Muscle layer of duodenum (tissue), 2 donors: Measurements from ENCODE around the gene APOL6.

Experiments
- H3K27ac ChIP-seq: one replicate; pipeline ENCODE4 v1.7.0; 2013; ENCODE audit warnings: mild to moderate bottlenecking, low read length
- H3K27me3 ChIP-seq: one replicate; pipeline ENCODE4 v1.7.0; 2013; ENCODE audit warnings: low read depth, mild to moderate bottlenecking, control low read depth, low read length
- H3K36me3 ChIP-seq, 2 donors: one replicate each; pipeline ENCODE4 v1.7.0; 2013; ENCODE audit warnings: low read length in 2 of 2, control low read depth in 1 of 2, mild to moderate bottlenecking in 1 of 2; ENCODE audit not compliant: insufficient read depth in 2 of 2, control insufficient read depth in 1 of 2
- H3K4me1 ChIP-seq, 2 donors: one replicate each; pipeline ENCODE4 v1.7.0; 2013; ENCODE audit warnings: low read length in 2 of 2, mild to moderate bottlenecking in 2 of 2, control low read depth in 1 of 2, moderate library complexity in 1 of 2; ENCODE audit not compliant: insufficient read depth in 2 of 2, control insufficient read depth in 1 of 2
- H3K4me3 ChIP-seq, 2 donors: one replicate each; pipeline ENCODE4 v1.7.0; 2013; ENCODE audit warnings: low read length in 2 of 2, low read depth in 1 of 2, mild to moderate bottlenecking in 1 of 2
- H3K9me3 ChIP-seq, 2 donors: one replicate each; pipeline ENCODE4 v1.7.0; 2013; ENCODE audit warnings: low read length in 2 of 2, control low read depth in 1 of 2, mild to moderate bottlenecking in 1 of 2; ENCODE audit not compliant: control insufficient read depth in 1 of 2
- donor health status: healthy.

The APOL6 gene

GRCh38 chr22:35648066-35649025 lies at the start of gene APOL6:
TSS of gene APOL6 (plus strand) at chr22:35648446. CDS start at chr22:35656426, 7,980 bp downstream.
- Histone ChIP-seq H3K9me3 (no peaks in the 10 kb centered on the region), H3K27ac (peak within 1 kb of the TSS; percentile 100), H3K27me3 (no peaks in the 10 kb centered on the region), H3K4me3 (peak within 1 kb of the TSS; percentile 81 to 100), H3K36me3 (no peaks in the 10 kb centered on the region), H3K4me1 (peaks cover 9 to 13% of the 10 kb centered on the region in 2 donors)

- no peak overlapping the region for H3K27ac ChIP-seq
These were observed 48.9 kb upstream of the APOL6 start for GRCh38 chr22:35599364-35599763.

GRCh38 chr22:35600476-35600875 lies 47.8 kb upstream of the APOL6 start:
- H3K27ac ChIP-seq, result no peak overlapping the region

More at GRCh38 chr22:35599364-35599763, 48.9 kb upstream of the APOL6 start:
- Histone ChIP-seq H3K4me1 (peaks cover 0 to 8% of the 10 kb centered on the region in 2 donors), H3K9me3 (no peaks in the 10 kb centered on the region), H3K36me3 (no peaks in the 10 kb centered on the region), H3K27me3 (no peaks in the 10 kb centered on the region), H3K4me3 (no peak overlapping the region)

GRCh38 chr22:35601013-35601580 lies 47.1 kb upstream of the APOL6 start:
- no peaks in the 10 kb centered on the region for H3K36me3 ChIP-seq
- H3K4me1 ChIP-seq, result peaks cover 4 to 17% of the 10 kb centered on the region in 2 donors
- no peak overlapping the region for H3K27ac ChIP-seq
- H3K27me3 ChIP-seq, result no peaks in the 10 kb centered on the region
- H3K9me3 ChIP-seq, result no peaks in the 10 kb centered on the region
- H3K4me3 ChIP-seq, result no peak overlapping the region

More at GRCh38 chr22:35600476-35600875, 47.8 kb upstream of the APOL6 start:
- Histone ChIP-seq H3K4me1 (peaks cover 2 to 11% of the 10 kb centered on the region in 2 donors), H3K9me3 (no peaks in the 10 kb centered on the region), H3K36me3 (no peaks in the 10 kb centered on the region), H3K27me3 (no peaks in the 10 kb centered on the region), H3K4me3 (no peak overlapping the region)

GRCh38 chr22:35601743-35602615 lies 46.3 kb upstream of the APOL6 start:
- Histone ChIP-seq H3K36me3 (no peaks in the 10 kb centered on the region), H3K4me3 (no peak overlapping the region), H3K9me3 (no peaks in the 10 kb centered on the region), H3K27me3 (no peaks in the 10 kb centered on the region), H3K4me1 (peaks cover 4 to 25% of the 10 kb centered on the region in 2 donors), H3K27ac (no peak overlapping the region)

GRCh38 chr22:35604621-35605368 lies 43.5 kb upstream of the APOL6 start:
- Histone ChIP-seq H3K4me1 (peaks cover 4 to 16% of the 10 kb centered on the region in 2 donors), H3K9me3 (no peaks in the 10 kb centered on the region)

GRCh38 chr22:35605369-35605680 lies 42.9 kb upstream of the APOL6 start:
- H3K4me3 ChIP-seq, result no peak overlapping the region
- H3K27ac ChIP-seq, result no peak overlapping the region
- peaks cover 4 to 16% of the 10 kb centered on the region in 2 donors for H3K4me1 ChIP-seq
- H3K36me3 ChIP-seq, result no peaks in the 10 kb centered on the region
- H3K27me3 ChIP-seq, result no peaks in the 10 kb centered on the region
- H3K9me3 ChIP-seq, result no peaks in the 10 kb centered on the region

More at GRCh38 chr22:35604621-35605368, 43.5 kb upstream of the APOL6 start:
- H3K27me3 ChIP-seq, result no peaks in the 10 kb centered on the region
- H3K27ac ChIP-seq, result no peak overlapping the region
- no peaks in the 10 kb centered on the region for H3K36me3 ChIP-seq
- no peak overlapping the region for H3K4me3 ChIP-seq

GRCh38 chr22:35605851-35606481 lies 42.3 kb upstream of the APOL6 start:
- no peak overlapping the region for H3K27ac ChIP-seq

GRCh38 chr22:35606916-35607315 lies 41.3 kb upstream of the APOL6 start:
- Histone ChIP-seq H3K27me3 (no peaks in the 10 kb centered on the region), H3K4me3 (no peak overlapping the region), H3K27ac (no peak overlapping the region), H3K36me3 (no peaks in the 10 kb centered on the region), H3K9me3 (no peaks in the 10 kb centered on the region), H3K4me1 (peaks cover 4 to 16% of the 10 kb centered on the region in 2 donors)

More at GRCh38 chr22:35605851-35606481, 42.3 kb upstream of the APOL6 start:
- Histone ChIP-seq H3K36me3 (no peaks in the 10 kb centered on the region), H3K4me3 (no peak overlapping the region), H3K4me1 (peaks cover 4 to 16% of the 10 kb centered on the region in 2 donors), H3K9me3 (no peaks in the 10 kb centered on the region), H3K27me3 (no peaks in the 10 kb centered on the region)

- no peak overlapping the region for H3K4me3 ChIP-seq
- peaks cover 4 to 16% of the 10 kb centered on the region in 2 donors for H3K4me1 ChIP-seq
- no peaks in the 10 kb centered on the region for H3K36me3 ChIP-seq
- no peaks in the 10 kb centered on the region for H3K9me3 ChIP-seq
- H3K27me3 ChIP-seq, result no peaks in the 10 kb centered on the region
- H3K27ac ChIP-seq, result no peak overlapping the region
These were observed 40.2 kb upstream of the APOL6 start for GRCh38 chr22:35608088-35608487.
